Central memory CD4-positive, alpha-beta T cell (primary cell): ENCODE measurements around the gene CCR8.
"Not testable (repeated sequence)": the region's sequence is repeated elsewhere in the genome, so short reads cannot be mapped to it uniquely, and the experiment has no call there.

Experiments used
- DNase-seq: peaks from one replicate; pipeline ENCODE4 v3.0.0; 2022

Gene CCR8

GRCh38 chr3:39351134-39351533, 21.6 kb downstream of the CCR8 start:
- not testable (repeated sequence) for DNase-seq

- DNase-seq, result not testable (repeated sequence)
Observed at GRCh38 chr3:39353168-39353927, 23.8 kb downstream of the CCR8 start.

GRCh38 chr3:39358333-39358732, 28.8 kb downstream of the CCR8 start:
- no peak for DNase-seq

GRCh38 chr3:39361252-39361927, 31.9 kb downstream of the CCR8 start:
- peak; percentile 65 for DNase-seq

- no peak for DNase-seq
Observed at GRCh38 chr3:39362192-39362591, 32.7 kb downstream of the CCR8 start.

- DNase-seq, result no peak
Observed at GRCh38 chr3:39362812-39363211, 33.3 kb downstream of the CCR8 start.

- DNase-seq, result not testable (repeated sequence)
Observed at GRCh38 chr3:39370450-39370849, 40.9 kb downstream of the CCR8 start.

- DNase-seq, result no peak
Observed at GRCh38 chr3:39372833-39373232, 43.3 kb downstream of the CCR8 start.

- no peak for DNase-seq
Observed at GRCh38 chr3:39376959-39377634, 47.6 kb downstream of the CCR8 start.

GRCh38 chr3:39378088-39378487, 48.6 kb downstream of the CCR8 start:
- DNase-seq, result peak; percentile 52

GRCh38 chr3:39378957-39379777, 49.7 kb downstream of the CCR8 start:
- no peak for DNase-seq

GRCh38 chr3:39379778-39380155, 50.3 kb downstream of the CCR8 start:
- DNase-seq, result no peak

GRCh38 chr3:39381432-39381831, 51.9 kb downstream of the CCR8 start:
- DNase-seq, result no peak
